Melanocyte of skin (primary cell): ENCODE data around the gene SLC16A8. TPM values are rescaled to one million over a fixed set of nuclear protein-coding genes. Genes with fewer than 3 reads are reported as not detected.

Experiments used
- total RNA-seq, 2 donors: library from RNA; depleted of rRNA; stranded (reverse); fragments of >200 nt; gene quantifications; 2 replicates each; pipeline ENCODE4 v1.2.3, GENCODE V29; 2012

SLC16A8 gene, protein sequence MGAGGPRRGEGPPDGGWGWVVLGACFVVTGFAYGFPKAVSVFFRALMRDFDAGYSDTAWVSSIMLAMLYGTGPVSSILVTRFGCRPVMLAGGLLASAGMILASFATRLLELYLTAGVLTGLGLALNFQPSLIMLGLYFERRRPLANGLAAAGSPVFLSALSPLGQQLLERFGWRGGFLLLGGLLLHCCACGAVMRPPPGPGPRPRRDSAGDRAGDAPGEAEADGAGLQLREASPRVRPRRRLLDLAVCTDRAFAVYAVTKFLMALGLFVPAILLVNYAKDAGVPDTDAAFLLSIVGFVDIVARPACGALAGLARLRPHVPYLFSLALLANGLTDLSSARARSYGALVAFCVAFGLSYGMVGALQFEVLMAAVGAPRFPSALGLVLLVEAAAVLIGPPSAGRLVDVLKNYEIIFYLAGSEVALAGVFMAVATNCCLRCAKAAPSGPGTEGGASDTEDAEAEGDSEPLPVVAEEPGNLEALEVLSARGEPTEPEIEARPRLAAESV
- not detected for total RNA-seq

DNA sequence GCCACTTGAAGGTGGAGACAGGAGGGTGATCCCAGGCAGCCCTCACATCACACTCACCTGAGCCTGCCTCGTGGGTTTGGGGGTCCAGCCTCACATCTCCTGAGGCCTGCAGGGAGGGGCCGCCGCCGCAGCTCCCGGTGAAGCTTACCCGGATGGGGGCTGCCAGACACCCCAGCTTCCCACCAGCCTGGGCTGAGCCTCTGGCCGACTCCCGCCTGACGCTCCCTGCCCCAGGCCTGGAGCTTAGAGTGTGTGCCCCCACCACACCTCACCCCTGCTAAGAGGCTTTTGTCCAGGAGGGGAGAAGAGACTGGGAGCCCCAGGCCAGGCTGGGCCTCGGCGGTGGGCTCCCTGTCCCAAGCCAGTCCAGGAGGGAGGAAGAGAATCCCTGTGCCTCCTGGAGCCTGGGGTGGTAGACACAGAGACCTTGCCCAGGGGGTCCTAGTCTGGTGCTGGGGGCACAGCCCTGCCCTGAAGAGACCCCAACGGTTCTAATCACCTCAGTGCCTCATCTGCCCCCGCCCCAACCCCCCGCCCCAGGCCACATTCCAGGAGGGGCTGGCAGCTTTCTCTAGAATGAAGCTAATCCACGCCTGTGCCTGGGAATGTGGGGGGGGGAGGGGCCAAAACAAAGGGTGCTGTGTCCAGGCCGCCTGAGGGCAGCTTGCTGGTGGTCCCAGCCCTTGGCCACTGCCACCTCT, at the start of gene SLC16A8:
Gene SLC16A8 (minus strand): TSS at position 254 of the 701 bp plus-strand sequence. CDS start 1,311 bp downstream, outside the sequence.

DNA sequence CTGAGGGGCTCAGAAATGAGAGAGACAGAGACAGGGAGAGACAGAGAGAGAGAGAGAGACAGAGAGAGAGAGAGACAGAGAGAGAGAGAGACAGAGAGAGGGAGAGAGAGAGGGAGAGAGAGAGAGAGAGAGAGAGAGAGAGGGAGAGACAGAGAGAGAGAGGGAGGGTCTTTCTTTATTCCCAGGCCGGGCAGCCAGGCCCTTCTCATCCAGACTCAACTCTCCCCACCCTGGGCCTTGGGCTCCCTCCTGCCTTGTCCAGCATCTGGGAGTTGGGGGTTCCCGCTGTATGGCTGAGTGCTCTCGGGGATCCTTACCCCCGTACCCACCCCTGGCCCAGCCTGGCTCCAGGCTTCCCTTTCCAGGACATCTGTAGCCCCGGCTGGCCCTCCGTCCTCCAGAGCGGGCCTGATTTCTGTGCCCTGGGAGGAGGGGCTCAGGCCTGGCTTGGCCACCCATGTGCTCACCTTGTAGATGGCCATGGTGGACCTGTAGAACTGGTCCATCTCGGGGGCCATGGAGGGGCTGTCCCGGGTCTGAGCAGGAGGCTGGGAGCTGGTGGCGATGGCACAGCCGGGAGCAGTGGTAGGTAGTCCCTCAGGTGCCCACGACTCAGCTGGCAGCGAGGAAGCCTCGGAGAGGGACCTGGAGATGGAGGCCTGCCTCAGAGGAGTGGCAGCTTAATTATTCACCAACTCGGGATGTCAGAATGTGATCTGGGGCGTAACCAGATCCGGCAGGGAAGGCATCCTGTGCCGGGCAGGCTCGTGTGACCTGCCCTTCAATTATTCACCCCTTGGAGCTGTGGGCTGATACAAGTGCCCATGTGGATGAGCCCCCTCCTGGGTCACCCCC, 26.3 kb upstream of the SLC16A8 start, which contains the start of gene BAIAP2L2:
Gene BAIAP2L2 (minus strand): TSS at position 677 of the 855 bp plus-strand sequence. CDS start 159 bp downstream, at position 518.

GRCh38 chr22:38056969-38057891, 26.8 kb downstream of the SLC16A8 start, which contains the start of gene PICK1:
TSS of gene PICK1 (plus strand) at chr22:38057404. CDS start at chr22:38057810, 406 bp downstream.

Other genes starting within 250 kb of the SLC16A8 start
- gene ANKRD54, start 239.8 kb downstream of the SLC16A8 start, total RNA-seq: 10 to 100 TPM; 78.3 to 82.6 TPM
- 100 to 1,000 TPM; 159 to 240 TPM for gene EIF3L, start 234.8 kb downstream of the SLC16A8 start, total RNA-seq
- gene MICALL1, start 177.9 kb downstream of the SLC16A8 start, total RNA-seq: 10 to 100 TPM; 24.8 to 33.6 TPM
- gene C22orf23, start 130.6 kb downstream of the SLC16A8 start, total RNA-seq: under 1 TPM in 1 of 2 donors, not detected in 1; 0.34 TPM
- gene POLR2F, start 130.5 kb downstream of the SLC16A8 start, total RNA-seq: 10 to 100 TPM; 48.2 to 64.9 TPM
- gene SOX10, start 99.6 kb downstream of the SLC16A8 start, total RNA-seq: 100 to 1,000 TPM; 272 to 296 TPM
- gene PICK1, start 26.8 kb downstream of the SLC16A8 start, total RNA-seq: 10 to 100 TPM; 21.0 to 22.0 TPM
- 10 to 100 TPM in 1 of 2 donors, 1 to 10 TPM in 1; 8.9 to 28.0 TPM for gene BAIAP2L2, start 26.5 kb upstream of the SLC16A8 start, total RNA-seq
- gene PLA2G6, start 97.6 kb upstream of the SLC16A8 start, total RNA-seq: 10 to 100 TPM; 12.0 to 18.2 TPM
- gene MAFF, start 117.8 kb upstream of the SLC16A8 start, total RNA-seq: 10 to 100 TPM in 1 of 2 donors, 1 to 10 TPM in 1; 8.6 to 23.0 TPM
- 10 to 100 TPM; 37.3 to 59.9 TPM for gene TMEM184B, start 188.8 kb upstream of the SLC16A8 start, total RNA-seq
- 100 to 1,000 TPM; 173 to 287 TPM for gene CSNK1E, start 233.2 kb upstream of the SLC16A8 start, total RNA-seq